Panc1 (cell line): Measurements from ENCODE around the gene CHST10. TPM values are rescaled to one million over a fixed set of nuclear protein-coding genes. Genes with fewer than 3 reads are reported as not detected.

Source experiments
- ATAC-seq: fragments of 200-7000 bp; cut with Tn5 transposase; 2 replicates; pipeline ENCODE4 v1.9.1; 2020; ENCODE audit warnings: mild to moderate bottlenecking, moderate library complexity
- BruUV-seq: library from RNA; stranded (reverse); fragments of 400-500 nt; replicated peaks from 2 replicates; lab custom pipeline; 2021; lab: Mats Ljungman, UMichigan
- CTCF ChIA-PET: fragments of 300-600 bp; sonication (Branson Sonifier 250); formaldehyde crosslinking; loops from one replicate; lab custom pipeline; 2022; ENCODE audit warnings: antibody characterized with exemption; lab: Charles Lee
- POLR2A ChIA-PET: fragments of 300-600 bp; sonication (Branson Sonifier 250); formaldehyde crosslinking; loops from one replicate; lab custom pipeline; 2022; ENCODE audit warnings: antibody characterized with exemption; lab: Charles Lee
- DNase-seq: peaks from one replicate; pipeline ENCODE4 v3.0.0-alpha.2; 2010; ENCODE audit warnings: low read depth, low spot score
- H3K27ac ChIP-seq: 2 replicates; pipeline ENCODE4 v1.5.1; 2011; ENCODE audit warnings: mild to moderate bottlenecking, low read length, inconsistent platforms
- H3K27me3 ChIP-seq: fragments of 200-500 bp; sonication (Bioruptor generic); 2 replicates; pipeline ENCODE4 v1.6.0; 2014; ENCODE audit warnings: low read length, inconsistent platforms; ENCODE audit not compliant: control insufficient read depth, insufficient read depth
- H3K36me3 ChIP-seq: fragments of 200-500 bp; sonication (Bioruptor generic); 2 replicates; pipeline ENCODE4 v1.5.1; 2014; ENCODE audit warnings: inconsistent platforms, mild to moderate bottlenecking, low read length, moderate library complexity; ENCODE audit not compliant: control insufficient read depth, insufficient read depth
- H3K4me1 ChIP-seq: 2 replicates; pipeline ENCODE4 v1.5.1; 2011; ENCODE audit warnings: inconsistent platforms, mild to moderate bottlenecking, low read length, moderate library complexity; ENCODE audit not compliant: control insufficient read depth, insufficient read depth
- H3K4me3 ChIP-seq, 2 experiments: 2 replicates each; pipeline ENCODE4 v1.5.1; 2011 to 2012; ENCODE audit warnings: low read depth in 2 of 2, low read length in 2 of 2, mild to moderate bottlenecking in 2 of 2, inconsistent platforms in 1 of 2, moderate library complexity in 1 of 2
- H3K9me3 ChIP-seq: fragments of 200-500 bp; sonication (Bioruptor generic); 2 replicates; pipeline ENCODE4 v1.5.1; 2014; ENCODE audit warnings: low read depth, mild to moderate bottlenecking, inconsistent platforms, low read length, moderate library complexity; ENCODE audit not compliant: control insufficient read depth, insufficient read depth
- CTCF ChIP-seq: fragments of 450-650 bp; IDR thresholded peaks from 2 replicates; pipeline ENCODE4 v1.5.1; 2017; ENCODE audit warnings: mild to moderate bottlenecking
- POLR2AphosphoS5 ChIP-seq: IDR thresholded peaks from 2 replicates; pipeline ENCODE4 v1.6.1; 2012; ENCODE audit warnings: mild to moderate bottlenecking, low read depth, low read length, moderate library complexity
- SIN3A ChIP-seq: IDR thresholded peaks from 2 replicates; pipeline ENCODE4 v1.6.1; 2012; ENCODE audit warnings: low read depth, mild to moderate bottlenecking, low read length, moderate library complexity, borderline replicate concordance; ENCODE audit not compliant: insufficient read depth
- TCF7L2 ChIP-seq: IDR thresholded peaks from 2 replicates; pipeline ENCODE4 v1.6.1; 2011; ENCODE audit warnings: mild to moderate bottlenecking, low read depth, low read length, inconsistent platforms
- in situ Hi-C: cut with HindIII; loops from 2 replicates; pipeline ENCODE4 v1.10.0; 2016; ENCODE audit warnings: low sequenced_read_pairs, low pct_unique_long_range_greater_than_20kb
- intact Hi-C: fragments of 100-400 bp; cut with micrococcal nuclease; formaldehyde crosslinking; loops from one replicate; pipeline ENCODE4 v1.10.0; 2022; ENCODE audit not compliant: unreplicated experiment
- total RNA-seq: library from RNA; stranded (reverse); gene quantifications from one replicate; pipeline ENCODE4 v1.2.1, GENCODE V29; 2021; ENCODE audit not compliant: unreplicated experiment
- TF ChIP-seq, protein P1 (sequence below), 2 experiments: IDR thresholded peaks; 2 replicates each; pipeline ENCODE4 v1.6.1; 2011 to 2012; ENCODE audit warnings: low read depth in 2 of 2, control low read depth in 1 of 2, low read length in 1 of 2, mild to moderate bottlenecking in 1 of 2, moderate library complexity in 1 of 2; ENCODE audit not compliant: insufficient read depth in 1 of 2

Gene CHST10
- total RNA-seq, 1 experiment from 2014 or later: 22.0 TPM

GRCh38 chr2:100426384-100426720 lies 8.9 kb upstream of the CHST10 start:
- ATAC-seq: no peak

DNA sequence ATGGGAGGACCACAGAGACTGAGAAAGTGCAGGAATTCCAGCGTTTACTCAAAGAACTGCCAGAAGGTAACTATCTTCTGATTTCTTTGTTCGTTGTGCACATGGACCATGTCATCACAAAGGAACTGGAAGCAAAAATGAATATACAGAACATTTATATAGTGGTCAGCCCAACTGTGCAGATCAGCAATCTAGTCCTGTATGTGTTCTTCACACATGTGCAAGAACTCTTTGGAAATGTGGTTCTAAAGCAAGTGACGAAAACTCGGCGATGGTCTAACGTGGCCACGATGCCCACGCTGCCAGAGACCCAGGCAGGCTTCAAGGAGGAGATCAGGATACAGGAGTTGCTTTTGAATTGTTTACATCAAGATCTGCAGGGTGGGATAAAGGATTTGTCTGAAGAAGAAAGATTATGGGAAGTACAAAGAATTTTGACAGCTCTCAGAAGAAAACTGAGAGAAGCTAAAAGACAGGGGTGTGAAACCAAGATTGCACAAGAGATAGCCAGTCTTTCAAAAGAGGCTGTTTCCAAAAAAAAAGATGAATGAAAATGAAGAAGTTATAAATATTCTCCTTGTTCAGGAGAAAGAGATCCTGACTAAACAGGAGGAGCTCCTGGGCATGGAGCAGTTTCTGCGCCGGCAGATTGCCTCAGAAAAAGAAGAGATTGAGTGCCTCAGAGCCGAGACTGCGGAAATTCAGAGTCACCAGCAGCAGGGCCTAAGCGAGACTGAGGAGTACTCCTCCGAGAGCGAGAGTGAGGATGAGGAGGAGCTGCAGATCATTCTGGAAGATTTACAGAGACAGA lies 8.3 kb upstream of the CHST10 start:
- Histone ChIP-seq H3K27ac (no peak overlapping the region), H3K27me3 (peaks cover 8% of the 10 kb centered on the region; the same call in 1 of the 2 replicates), H3K4me1 (no peaks in the 10 kb centered on the region), H3K36me3 (no peaks in the 10 kb centered on the region), H3K4me3 (no peak overlapping the region), H3K9me3 (no peaks in the 10 kb centered on the region)
- TF ChIP-seq SIN3A (no peak), POLR2AphosphoS5 (no peak), CTCF (no peak), TCF7L2 (no peak)
- TF ChIP-seq, protein P1, sequence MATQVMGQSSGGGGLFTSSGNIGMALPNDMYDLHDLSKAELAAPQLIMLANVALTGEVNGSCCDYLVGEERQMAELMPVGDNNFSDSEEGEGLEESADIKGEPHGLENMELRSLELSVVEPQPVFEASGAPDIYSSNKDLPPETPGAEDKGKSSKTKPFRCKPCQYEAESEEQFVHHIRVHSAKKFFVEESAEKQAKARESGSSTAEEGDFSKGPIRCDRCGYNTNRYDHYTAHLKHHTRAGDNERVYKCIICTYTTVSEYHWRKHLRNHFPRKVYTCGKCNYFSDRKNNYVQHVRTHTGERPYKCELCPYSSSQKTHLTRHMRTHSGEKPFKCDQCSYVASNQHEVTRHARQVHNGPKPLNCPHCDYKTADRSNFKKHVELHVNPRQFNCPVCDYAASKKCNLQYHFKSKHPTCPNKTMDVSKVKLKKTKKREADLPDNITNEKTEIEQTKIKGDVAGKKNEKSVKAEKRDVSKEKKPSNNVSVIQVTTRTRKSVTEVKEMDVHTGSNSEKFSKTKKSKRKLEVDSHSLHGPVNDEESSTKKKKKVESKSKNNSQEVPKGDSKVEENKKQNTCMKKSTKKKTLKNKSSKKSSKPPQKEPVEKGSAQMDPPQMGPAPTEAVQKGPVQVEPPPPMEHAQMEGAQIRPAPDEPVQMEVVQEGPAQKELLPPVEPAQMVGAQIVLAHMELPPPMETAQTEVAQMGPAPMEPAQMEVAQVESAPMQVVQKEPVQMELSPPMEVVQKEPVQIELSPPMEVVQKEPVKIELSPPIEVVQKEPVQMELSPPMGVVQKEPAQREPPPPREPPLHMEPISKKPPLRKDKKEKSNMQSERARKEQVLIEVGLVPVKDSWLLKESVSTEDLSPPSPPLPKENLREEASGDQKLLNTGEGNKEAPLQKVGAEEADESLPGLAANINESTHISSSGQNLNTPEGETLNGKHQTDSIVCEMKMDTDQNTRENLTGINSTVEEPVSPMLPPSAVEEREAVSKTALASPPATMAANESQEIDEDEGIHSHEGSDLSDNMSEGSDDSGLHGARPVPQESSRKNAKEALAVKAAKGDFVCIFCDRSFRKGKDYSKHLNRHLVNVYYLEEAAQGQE (IDR thresholded peaks at IDR 0.05; ENCODE audit: insufficient read depth in 1 of 2, low read depth in 2 of 2, low read length in 1 of 2): no peak
- BruUV-seq: no TSS peak
- in situ Hi-C loops (no loop called here), intact Hi-C loops (no loop called here)
- DNase-seq (no peak), ATAC-seq (no peak)
- ChIA-PET CTCF (no interaction called here), POLR2A (no interaction called here)

More at GRCh38 chr2:100426384-100426720, 8.9 kb upstream of the CHST10 start:
- ChIA-PET POLR2A (no interaction called here), CTCF (no interaction called here)
- H3K4me1 ChIP-seq: no peaks in the 10 kb centered on the region
- peaks cover 8% of the 10 kb centered on the region; the same call in 1 of the 2 replicates for H3K27me3 ChIP-seq
- H3K36me3 ChIP-seq: no peaks in the 10 kb centered on the region
- no peak for DNase-seq
- no TSS peak for BruUV-seq
- TF ChIP-seq TCF7L2: no peak
- no peak for TF ChIP-seq CTCF
- TF ChIP-seq, protein P1 (IDR thresholded peaks at IDR 0.05; ENCODE audit: insufficient read depth in 1 of 2, low read depth in 2 of 2, low read length in 1 of 2): no peak
- TF ChIP-seq SIN3A: no peak
- no peak for TF ChIP-seq POLR2AphosphoS5
- no peak overlapping the region for H3K4me3 ChIP-seq
- H3K27ac ChIP-seq: no peak overlapping the region
- no peaks in the 10 kb centered on the region for H3K9me3 ChIP-seq
- in situ Hi-C loops (no loop called here), intact Hi-C loops (no loop called here)
